GM23248 (cell line): ENCODE data around the gene TIGD6. TPM values are rescaled to one million over a fixed set of nuclear protein-coding genes. Genes with fewer than 3 reads are reported as not detected.

Experiments
- DNase-seq: peaks from one replicate; pipeline ENCODE4 v3.0.0-alpha.2; 2015
- H2AFZ ChIP-seq: fragments of 200-600 bp; sonication (generic); 2 replicates; pipeline ENCODE4 v1.6.1; 2016; ENCODE audit warnings: antibody characterized with exemption
- H3F3A ChIP-seq: fragments of 200-600 bp; sonication (generic); 2 replicates; pipeline ENCODE4 v1.6.1; 2016; ENCODE audit warnings: mild to moderate bottlenecking, antibody characterized with exemption, mixed run types; ENCODE audit not compliant: insufficient read depth
- H3K27ac ChIP-seq: fragments of 200-600 bp; sonication (generic); 2 replicates; pipeline ENCODE4 v1.5.1; 2016; ENCODE audit warnings: mild to moderate bottlenecking
- H3K27me3 ChIP-seq: fragments of 200-600 bp; sonication (generic); replicated peaks from 2 replicates; pipeline ENCODE4 v1.6.1; 2016; ENCODE audit warnings: mild to moderate bottlenecking; ENCODE audit not compliant: insufficient read depth
- H3K36me3 ChIP-seq: fragments of 200-600 bp; sonication (generic); 2 replicates; pipeline ENCODE4 v1.6.1; 2016; ENCODE audit warnings: low read depth, mild to moderate bottlenecking
- H3K4me1 ChIP-seq: fragments of 200-600 bp; sonication (generic); 2 replicates; pipeline ENCODE4 v1.6.1; 2016; ENCODE audit warnings: mild to moderate bottlenecking; ENCODE audit not compliant: insufficient read depth
- H3K4me2 ChIP-seq: fragments of 200-600 bp; sonication (generic); one replicate; pipeline ENCODE4 v1.6.1; 2016; ENCODE audit warnings: mild to moderate bottlenecking; ENCODE audit not compliant: unreplicated experiment
- H3K4me3 ChIP-seq: fragments of 200-600 bp; sonication (generic); 2 replicates; pipeline ENCODE4 v1.5.1; 2016; ENCODE audit warnings: mild to moderate bottlenecking
- H3K79me2 ChIP-seq: fragments of 200-600 bp; sonication (generic); 2 replicates; pipeline ENCODE4 v1.6.1; 2016; ENCODE audit warnings: mild to moderate bottlenecking; ENCODE audit not compliant: insufficient read depth
- H3K9ac ChIP-seq: fragments of 200-600 bp; sonication (generic); 2 replicates; pipeline ENCODE4 v1.6.1; 2016; ENCODE audit warnings: mild to moderate bottlenecking
- H3K9me2 ChIP-seq: fragments of 200-600 bp; sonication (generic); 2 replicates; pipeline ENCODE4 v1.6.1; 2016; ENCODE audit warnings: mixed run types, mild to moderate bottlenecking, moderate library complexity; ENCODE audit not compliant: insufficient read depth
- H3K9me3 ChIP-seq: fragments of 200-600 bp; sonication (generic); one replicate; pipeline ENCODE4 v1.6.1; 2017; ENCODE audit warnings: low read depth
- H4K20me1 ChIP-seq: fragments of 200-600 bp; sonication (generic); 2 replicates; pipeline ENCODE4 v1.6.0; 2016; ENCODE audit not compliant: insufficient read depth
- EZH2 ChIP-seq: fragments of 200-600 bp; sonication (generic); IDR thresholded peaks from 2 replicates; pipeline ENCODE4 v1.6.1; 2018; ENCODE audit warnings: antibody characterized with exemption, mild to moderate bottlenecking; ENCODE audit not compliant: insufficient read depth, poor library complexity, severe bottlenecking
- EZH2phosphoT487 ChIP-seq: fragments of 200-600 bp; sonication (generic); IDR thresholded peaks from 2 replicates; pipeline ENCODE4 v1.6.1; 2018; ENCODE audit warnings: antibody characterized with exemption, moderate library complexity, mild to moderate bottlenecking, low read depth; ENCODE audit not compliant: insufficient read depth
- WGBS, 2 experiments: methylation state at CpG; one replicate each; pipeline ENCODE4 v1.1.6; 2015 to 2017; ENCODE audit warnings: low lambda C conversion rate in 2 of 2, low coverage in 1 of 2; ENCODE audit errors: missing lambda C conversion rate in 2 of 2; 5-methylcytosine and 5-hydroxymethylcytosine counted together
- in situ Hi-C: fragments of 300-500 bp; cut with MboI; formaldehyde crosslinking; loops from 2 replicates; pipeline ENCODE4 v1.15.0; 2020
- polyA plus RNA-seq: library from polyadenylated mRNA; unstranded; fragments of >200 nt; fragmentation: Nextera tagmentation; extraction: Ambion mirVana; gene quantifications from 2 replicates; pipeline ENCODE4 v1.2.1, GENCODE V29; 2016
- total RNA-seq: library from RNA; depleted of rRNA; stranded (reverse); fragments of >200 nt; shearing (Covaris generic); gene quantifications from 2 replicates; pipeline ENCODE4 v1.2.3, GENCODE V29; 2014

The TIGD6 gene
- total and polyA plus RNA-seq, 2 experiments from 2014 or later, result 4.6 to 5.3 TPM

DNA sequence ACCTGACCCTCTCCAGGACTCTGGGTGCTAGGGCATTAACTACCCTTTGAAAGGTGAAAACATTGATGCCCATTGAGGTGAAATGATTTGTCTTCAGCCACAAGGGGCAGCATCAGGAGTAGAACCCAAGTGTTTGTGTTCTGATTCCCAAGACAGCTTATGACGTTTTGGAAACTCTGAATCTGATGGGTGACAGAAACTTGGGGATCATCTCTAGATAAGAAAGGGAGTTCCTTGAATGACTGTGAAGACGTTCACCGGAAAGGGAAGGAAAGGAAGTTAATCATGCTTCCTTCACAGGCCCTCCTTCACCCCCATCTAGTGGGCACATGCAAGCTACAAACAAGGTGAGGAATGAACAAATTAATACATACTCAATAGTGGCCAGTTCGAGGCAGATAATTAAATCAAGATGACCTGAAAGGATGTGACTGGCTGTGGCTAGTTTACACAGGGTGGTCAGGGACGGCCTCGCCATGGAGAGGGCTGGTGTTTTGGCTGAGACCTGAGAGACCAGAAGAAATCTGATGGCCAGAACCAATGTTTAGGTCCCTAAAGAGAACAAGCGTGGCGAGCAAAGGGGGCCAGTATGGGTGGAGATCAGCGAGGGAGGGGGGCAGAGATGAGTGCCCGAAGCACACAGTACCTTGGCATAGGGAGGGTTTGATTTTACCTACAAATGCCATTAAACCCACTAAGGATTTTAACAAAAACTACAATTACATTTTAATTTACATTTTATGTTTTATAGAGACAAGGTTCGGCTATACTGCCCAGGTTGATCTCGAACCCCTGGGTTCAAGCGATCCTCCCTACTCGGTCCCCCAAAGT lies 40.8 kb downstream of the TIGD6 start:
- peak; percentile 88 for DNase-seq
- H3K36me3 ChIP-seq, result no peaks in the 10 kb centered on the region
- H2AFZ ChIP-seq, result peak overlapping the region; percentile 95
- H3F3A ChIP-seq, result peaks cover 22% of the 10 kb centered on the region
- no peaks in the 10 kb centered on the region for H3K9me2 ChIP-seq
- peak overlapping the region; percentile 89 for H3K9ac ChIP-seq
- 27 to 28% methylated on average over 14 of the region's 14 CpGs for WGBS, 2 experiments
- 0 out of 2 replicates have a peak, but pooled peaks cover 7% of the 10 kb centered on the region for H3K79me2 ChIP-seq
- TF ChIP-seq EZH2 (no peak), EZH2phosphoT487 (no peak)
- no peaks in the 10 kb centered on the region for H3K9me3 ChIP-seq
- H3K4me1 ChIP-seq, result peaks cover 4% of the 10 kb centered on the region
- no peaks in the 10 kb centered on the region for H4K20me1 ChIP-seq
- no peaks in the 10 kb centered on the region for H3K27me3 ChIP-seq
- H3K4me2 ChIP-seq, result peak overlapping the region; percentile 80
- H3K4me3 ChIP-seq, result peak overlapping the region; percentile 73
- peak overlapping the region; percentile 96 for H3K27ac ChIP-seq
- in situ Hi-C loops, result loop anchor here (10.0 kb wide), 2 partner anchors 105 to 325 kb away; no protein-coding TSS in a partner anchor

GRCh38 chr5:149957855-149958254 lies 42.6 kb downstream of the TIGD6 start:
- H3K4me3 ChIP-seq, result no peak overlapping the region
- H3K27me3 ChIP-seq, result no peaks in the 10 kb centered on the region
- no peaks in the 10 kb centered on the region for H3K9me2 ChIP-seq
- no peak overlapping the region for H3K9ac ChIP-seq
- no peaks in the 10 kb centered on the region for H4K20me1 ChIP-seq
- 77 to 79% methylated on average over 3 to 4 of the region's 4 CpGs for WGBS, 2 experiments
- peaks cover 4% of the 10 kb centered on the region for H3K4me1 ChIP-seq
- H3K9me3 ChIP-seq, result no peaks in the 10 kb centered on the region
- H3K79me2 ChIP-seq, result 0 out of 2 replicates have a peak, but pooled peaks cover 7% of the 10 kb centered on the region
- no peak overlapping the region for H3K4me2 ChIP-seq
- no peaks in the 10 kb centered on the region for H3K36me3 ChIP-seq
- TF ChIP-seq EZH2, result no peak
- in situ Hi-C loops, result no loop called here
- peaks cover 22% of the 10 kb centered on the region for H3F3A ChIP-seq
- no peak overlapping the region for H2AFZ ChIP-seq
- DNase-seq, result no peak
- H3K27ac ChIP-seq, result no peak overlapping the region

GRCh38 chr5:149956685-149957084 lies 43.8 kb downstream of the TIGD6 start:
- no peaks in the 10 kb centered on the region for H3K9me2 ChIP-seq
- TF ChIP-seq EZH2phosphoT487 (no peak), EZH2 (no peak)
- no peak overlapping the region for H3K27ac ChIP-seq
- no peaks in the 10 kb centered on the region for H3K27me3 ChIP-seq
- no peak overlapping the region for H3K4me2 ChIP-seq
- H4K20me1 ChIP-seq, result no peaks in the 10 kb centered on the region
- peaks cover 21% of the 10 kb centered on the region for H3F3A ChIP-seq
- no peak overlapping the region for H3K4me3 ChIP-seq
- peaks cover 4% of the 10 kb centered on the region for H3K4me1 ChIP-seq
- in situ Hi-C loops, result no loop called here
- H2AFZ ChIP-seq, result no peak overlapping the region
- no peak overlapping the region for H3K9ac ChIP-seq
- no peak for DNase-seq
- WGBS, 2 experiments, result 60 to 64% methylated on average over 5 of the region's 5 CpGs
- H3K79me2 ChIP-seq, result no peaks in the 10 kb centered on the region
- H3K9me3 ChIP-seq, result no peaks in the 10 kb centered on the region
- no peaks in the 10 kb centered on the region for H3K36me3 ChIP-seq

DNA sequence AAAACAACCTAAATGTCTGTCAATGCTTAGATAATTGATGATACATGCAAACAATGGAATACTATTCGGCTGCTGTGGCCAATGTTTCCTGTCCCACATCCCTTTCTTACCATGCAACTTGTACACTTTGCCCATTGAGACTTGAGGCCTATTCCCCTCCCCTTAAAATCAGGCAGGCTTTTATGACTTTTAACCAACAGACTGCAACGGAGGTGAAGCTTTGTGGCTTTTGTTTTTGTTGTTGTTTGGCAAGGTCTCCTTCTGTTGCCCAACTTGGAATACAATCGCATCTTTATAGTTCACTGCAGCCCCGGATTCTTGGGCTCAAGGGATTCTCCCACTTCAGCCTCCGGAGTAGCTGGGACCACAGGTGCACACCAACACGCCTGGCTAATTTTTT lies 45.7 kb downstream of the TIGD6 start:
- Histone ChIP-seq H3K4me1 (peaks cover 3% of the 10 kb centered on the region), H3K79me2 (no peaks in the 10 kb centered on the region), H4K20me1 (no peaks in the 10 kb centered on the region), H2AFZ (no peak overlapping the region), H3K27me3 (no peaks in the 10 kb centered on the region), H3K27ac (no peak overlapping the region), H3K9ac (no peak overlapping the region), H3K36me3 (no peaks in the 10 kb centered on the region), H3K9me2 (no peaks in the 10 kb centered on the region), H3K4me2 (no peak overlapping the region), H3K4me3 (no peak overlapping the region), H3K9me3 (no peaks in the 10 kb centered on the region), H3F3A (peaks cover 12% of the 10 kb centered on the region)
- WGBS, 2 experiments, result 67 to 76% methylated on average over 6 of the region's 6 CpGs
- in situ Hi-C loops, result no loop called here
- TF ChIP-seq EZH2 (no peak), EZH2phosphoT487 (no peak)
- no peak for DNase-seq
